Measurements from ENCODE around the gene GCLC. TPM values are rescaled to one million over a fixed set of nuclear protein-coding genes. Genes with fewer than 3 reads are reported as not detected.

The GCLC gene
- total and polyA plus RNA-seq, 9 of the 15 experiments (the other 6 are each of a cell fraction or from before 2014, with no cell fraction given), result 3.9 to 20.0 (median 9.4) TPM

GRCh38 chr6:53547811-53548496 lies 3.1 kb upstream of the GCLC start (continued):
- peak; percentile 75 for TF ChIP-seq MGA (IDR thresholded peaks at IDR 0.05)
- no peak for TF ChIP-seq PPARD (CRISPR knock-in tag; IDR thresholded peaks at IDR 0.05)
- TF ChIP-seq PHF8 (IDR thresholded peaks at IDR 0.05; ENCODE audit: borderline replicate concordance, low read length), result peak; percentile 50; the same call in 1 of the 2 replicates
- no peak for TF ChIP-seq NELFE (IDR thresholded peaks at IDR 0.05; ENCODE audit: insufficient read depth, insufficient read length)
- TF ChIP-seq ZNF778 (CRISPR knock-in tag; IDR thresholded peaks at IDR 0.05), result no peak
- no peak for TF ChIP-seq PBX2 (CRISPR knock-in tag; IDR thresholded peaks at IDR 0.05; ENCODE audit: low read depth)
- no peak for TF ChIP-seq PBX2 (tag; conservative IDR thresholded peaks at IDR 0.05; ENCODE audit: low read depth)
- TF ChIP-seq ELK1 (CRISPR knock-in tag; IDR thresholded peaks at IDR 0.05), result no peak
- no peak for TF ChIP-seq ZNF143 (CRISPR knock-in tag; IDR thresholded peaks at IDR 0.05)
- TF ChIP-seq NR2C1 (IDR thresholded peaks at IDR 0.05), result peak; percentile 74
- peak; percentile 70 for TF ChIP-seq NR2C1 (tag; IDR thresholded peaks at IDR 0.05)

All from K562 (cell line).